Measurements from ENCODE around the gene DOCK6.

Gene DOCK6

GRCh38 chr19:11278670-11279069 lies 16.3 kb upstream of the DOCK6 start:
- DNase-seq (ENCODE audit: low read depth in 2 of 2), result no peak

GRCh38 chr19:11274533-11275086 lies 12.3 kb upstream of the DOCK6 start:
- no peak for DNase-seq (ENCODE audit: low read depth in 2 of 2)

GRCh38 chr19:11273989-11274388 lies 11.7 kb upstream of the DOCK6 start:
- DNase-seq (ENCODE audit: low read depth in 2 of 2), result no peak

DNA sequence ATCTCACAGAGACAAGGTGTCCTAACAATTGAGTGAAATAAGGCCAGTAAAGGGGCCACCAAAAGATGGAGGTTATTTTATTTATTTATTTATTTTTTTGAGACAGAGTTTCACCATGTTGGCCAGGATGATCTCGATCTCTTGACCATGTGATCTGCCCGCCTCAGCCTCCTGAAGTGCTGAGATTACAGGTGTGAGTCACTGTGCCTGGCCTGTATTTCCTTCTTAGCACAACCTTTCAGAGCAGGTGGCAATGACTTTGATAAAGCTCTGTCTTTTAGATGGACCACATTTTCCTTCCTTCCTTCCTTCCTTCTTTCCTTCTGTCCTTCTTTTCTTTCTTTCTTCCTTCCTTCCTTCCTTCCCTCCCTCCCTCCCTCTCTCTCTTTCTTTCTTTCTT lies 11.0 kb upstream of the DOCK6 start:
- no peak for DNase-seq (ENCODE audit: low read depth in 2 of 2)

DNA sequence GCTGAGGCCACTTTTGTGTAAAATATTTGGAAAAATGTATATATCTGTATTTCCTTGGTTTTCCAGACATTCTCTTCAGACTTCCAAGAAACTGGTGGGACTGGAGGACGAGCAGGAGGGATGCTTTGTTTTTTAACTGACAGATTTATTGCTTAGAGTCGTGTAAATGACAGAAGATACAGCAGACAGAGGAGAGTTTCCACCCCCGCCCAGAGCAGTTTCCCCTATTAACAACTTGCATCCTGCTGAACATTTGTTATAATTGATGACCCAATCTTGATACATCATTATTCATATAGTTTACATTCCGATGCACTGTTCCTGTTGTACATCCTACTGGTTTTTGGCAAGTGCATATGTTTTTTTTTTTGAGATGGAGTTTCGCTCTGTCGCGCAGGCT lies 7.1 kb upstream of the DOCK6 start:
- DNase-seq (ENCODE audit: low read depth in 2 of 2), result no peak

GRCh38 chr19:11268783-11269267 lies 6.5 kb upstream of the DOCK6 start:
- DNase-seq (ENCODE audit: low read depth in 2 of 2), result no peak

DNA sequence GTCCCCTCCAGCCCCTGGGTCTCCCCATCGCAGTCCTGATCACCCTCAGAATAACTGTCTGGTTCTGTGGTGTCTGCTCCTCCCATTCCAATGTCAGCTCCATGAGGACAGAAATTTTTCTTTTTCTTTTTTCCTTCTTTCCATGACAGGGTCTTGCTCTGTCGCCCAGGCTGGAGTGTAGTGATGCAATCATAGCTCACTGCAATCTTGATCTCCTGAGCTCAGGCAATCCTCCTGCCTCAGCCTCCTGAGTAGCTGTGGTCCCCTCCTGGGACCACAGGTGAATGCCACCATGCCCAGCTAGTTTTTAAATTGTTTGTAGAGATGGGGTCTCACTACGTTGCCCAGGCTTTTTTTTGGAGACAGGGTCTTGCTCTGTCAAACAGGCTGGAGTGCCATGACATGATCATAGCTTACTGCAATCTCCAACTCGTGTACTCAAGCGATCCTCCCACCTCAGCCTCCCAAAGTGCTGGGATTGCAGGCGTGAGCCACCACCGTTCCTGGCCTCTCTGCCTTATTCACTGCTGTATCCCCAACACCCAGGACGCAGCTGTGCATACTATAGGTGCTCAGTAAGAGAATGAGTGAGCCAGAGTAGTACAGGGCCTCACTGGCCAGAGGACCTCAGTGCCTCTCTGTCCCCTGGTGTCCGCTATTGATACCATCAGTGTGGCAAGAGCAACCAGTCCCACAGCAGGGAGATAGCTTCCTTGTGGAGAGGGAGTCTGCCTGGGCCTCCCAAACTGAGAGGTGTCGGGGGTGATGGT lies 5.2 kb upstream of the DOCK6 start:
- DNase-seq (ENCODE audit: low read depth in 2 of 2), result no peak

DNA sequence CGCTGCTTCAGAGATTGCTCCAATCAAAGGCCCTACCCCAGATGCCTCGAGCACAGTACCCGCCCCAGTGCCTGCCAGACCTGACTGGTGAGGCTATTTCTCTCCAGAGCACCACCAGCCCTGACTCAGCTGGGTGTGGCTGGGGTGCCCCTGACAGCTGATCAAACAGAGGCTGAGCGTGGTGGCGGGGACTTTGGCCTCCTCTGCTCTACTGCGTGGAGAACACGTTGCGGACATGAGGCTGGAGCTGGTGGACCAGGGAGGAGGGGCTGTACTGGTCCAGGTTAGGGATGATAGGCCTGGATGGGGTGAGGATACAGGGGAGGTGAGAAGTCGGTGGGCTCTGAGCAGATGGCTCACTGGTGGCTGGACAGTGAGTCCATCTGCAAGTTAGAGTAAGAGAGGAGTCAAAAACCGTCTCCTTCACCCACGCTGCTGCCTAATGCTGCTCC lies 3.5 kb upstream of the DOCK6 start:
- DNase-seq (ENCODE audit: low read depth in 2 of 2), result no peak

DNA sequence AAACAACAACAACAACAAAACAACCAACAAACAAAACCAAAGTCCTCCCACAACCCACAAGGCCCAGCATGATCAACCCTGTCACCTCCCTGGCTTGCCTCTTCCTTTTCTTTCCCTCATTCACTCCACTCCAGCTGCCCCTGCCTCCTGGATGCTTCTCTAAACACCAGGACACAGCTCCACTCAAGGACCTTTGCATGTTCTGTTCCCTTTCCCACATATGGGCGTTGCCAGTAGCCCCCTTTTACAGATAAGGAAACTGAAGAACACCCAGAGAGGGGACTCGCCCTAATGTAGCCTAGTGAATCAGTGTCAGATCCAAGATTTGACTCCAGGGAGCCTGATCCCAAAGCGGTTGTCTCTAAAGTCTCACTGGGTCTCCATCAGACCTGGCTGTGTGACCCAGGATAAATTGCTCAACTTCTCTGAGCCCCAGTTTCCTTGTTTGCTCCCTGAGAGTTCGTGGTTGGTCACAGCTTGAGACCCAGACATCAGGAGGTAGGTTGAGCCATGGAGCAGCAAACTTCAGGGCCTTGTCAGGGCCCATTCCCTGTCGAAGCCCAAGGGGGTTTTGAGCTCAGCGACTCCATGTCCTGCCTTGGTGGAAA lies 3.0 kb upstream of the DOCK6 start:
- DNase-seq (ENCODE audit: low read depth in 2 of 2), result no peak

GRCh38 chr19:11264452-11265176 lies 2.3 kb upstream of the DOCK6 start:
- DNase-seq (ENCODE audit: low read depth in 2 of 2), result no peak

GRCh38 chr19:11263726-11264125 lies 1.4 kb upstream of the DOCK6 start:
- DNase-seq (ENCODE audit: low read depth in 2 of 2), result no peak

- DNase-seq (ENCODE audit: low read depth in 2 of 2), result no peak
Observed at GRCh38 chr19:11261431-11261970, 823 bp downstream of the DOCK6 start.

GRCh38 chr19:11260996-11261395 lies 1.3 kb downstream of the DOCK6 start:
- DNase-seq (ENCODE audit: low read depth in 2 of 2), result no peak

DNA sequence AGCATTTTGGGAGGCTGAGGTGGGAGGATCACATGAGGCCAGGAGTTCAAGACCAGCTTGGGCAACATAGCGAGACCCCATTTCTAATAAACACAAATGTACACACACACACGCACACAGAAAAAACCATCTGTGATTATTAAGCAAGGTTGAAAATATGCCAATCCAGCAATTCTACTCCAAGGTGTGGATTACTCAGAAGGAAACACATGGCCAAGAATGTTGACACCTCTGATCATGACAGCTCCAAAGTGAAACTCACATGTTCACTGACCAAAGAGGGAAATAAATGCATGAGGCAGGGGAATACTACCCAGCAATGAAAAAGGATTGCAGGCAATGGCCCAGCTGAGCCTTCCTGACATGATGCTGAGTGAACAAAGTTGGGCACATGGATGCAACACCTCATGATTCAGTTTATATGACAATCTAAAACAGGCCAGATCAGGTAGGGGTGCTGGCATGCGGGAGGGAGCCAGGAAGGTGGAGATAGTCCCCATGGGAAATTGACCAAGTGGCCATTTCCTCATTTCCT lies 4.4 kb downstream of the DOCK6 start:
- DNase-seq (ENCODE audit: low read depth in 2 of 2), result no peak

DNA sequence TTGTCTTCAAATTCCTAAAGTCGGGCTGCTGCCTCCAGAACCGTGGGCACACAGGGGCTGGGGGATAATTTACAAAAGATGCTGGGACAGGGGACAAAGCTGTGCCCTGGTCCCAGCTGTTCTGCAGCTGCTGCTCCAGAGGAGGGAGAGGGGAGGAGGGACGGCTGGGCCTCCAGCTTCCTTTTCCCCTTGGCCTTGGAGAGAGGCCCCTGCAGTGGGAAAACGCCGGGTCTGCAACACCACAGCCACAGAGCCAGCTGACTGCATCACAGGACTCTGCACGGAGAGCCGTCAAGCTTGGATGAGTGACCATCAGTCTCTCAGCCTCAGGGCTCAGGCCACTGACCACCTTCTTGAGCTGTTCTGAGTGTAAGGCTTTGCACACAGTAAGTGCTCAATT lies 6.1 kb downstream of the DOCK6 start:
- no peak for DNase-seq (ENCODE audit: low read depth in 2 of 2)

GRCh38 chr19:11254666-11255065 lies 7.7 kb downstream of the DOCK6 start:
- DNase-seq (ENCODE audit: low read depth in 2 of 2), result no peak

DNA sequence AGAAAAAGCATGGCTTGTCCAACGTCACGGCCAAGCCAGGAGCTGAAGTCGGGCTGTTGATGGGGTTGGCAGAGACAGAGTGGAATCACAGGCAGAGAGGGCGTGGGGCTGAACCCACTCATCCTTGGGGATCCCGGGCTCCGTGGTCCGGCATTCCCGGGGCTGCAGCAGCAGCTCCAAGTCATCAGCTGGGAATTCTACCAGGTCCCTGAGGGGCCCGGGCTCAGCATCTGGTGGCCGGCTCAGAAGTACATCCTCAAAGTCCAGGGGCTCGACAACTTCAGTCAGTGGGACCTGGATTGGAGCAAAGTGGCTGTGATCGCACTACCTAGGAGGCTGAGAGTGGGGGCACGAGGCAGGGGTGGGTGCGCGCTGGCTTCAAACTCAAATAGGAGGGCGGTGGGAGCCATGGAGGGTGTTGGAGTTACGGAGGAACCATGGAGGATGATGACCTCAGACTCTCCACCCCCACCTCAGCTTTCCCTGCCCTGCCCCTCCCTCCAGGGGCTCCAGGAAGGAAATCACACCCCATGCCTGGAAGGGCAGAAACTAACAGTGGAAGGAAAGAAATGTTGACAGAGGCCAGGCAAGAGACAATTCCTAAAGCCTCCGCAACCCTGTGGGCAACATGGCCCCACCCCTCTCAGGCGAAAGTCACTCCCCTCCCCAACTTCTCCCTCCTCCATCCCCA lies 9.5 kb downstream of the DOCK6 start:
- no peak for DNase-seq (ENCODE audit: low read depth in 2 of 2)

- no peak for DNase-seq (ENCODE audit: low read depth in 2 of 2)
Observed at GRCh38 chr19:11251650-11252314, 10.5 kb downstream of the DOCK6 start.

GRCh38 chr19:11251217-11251616 lies 11.1 kb downstream of the DOCK6 start:
- no peak for DNase-seq (ENCODE audit: low read depth in 2 of 2)

DNA sequence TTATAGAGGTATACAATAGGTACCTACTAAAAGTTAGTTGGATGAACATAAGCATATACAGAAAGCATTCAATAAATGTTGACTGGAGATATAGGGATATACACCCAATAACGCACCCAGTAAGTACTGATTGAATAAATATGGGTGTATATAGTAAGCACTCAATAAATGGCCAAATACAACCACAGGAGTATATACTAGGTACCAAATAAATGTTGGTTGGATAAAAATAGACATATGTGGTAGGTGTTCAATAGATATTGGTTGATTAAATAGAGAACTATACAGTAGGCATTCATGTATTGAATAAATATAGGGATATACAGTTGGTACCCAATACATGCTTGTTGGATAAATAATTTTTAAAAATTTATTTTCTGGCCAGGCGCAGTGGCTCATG lies 13.5 kb downstream of the DOCK6 start:
- DNase-seq (ENCODE audit: low read depth in 2 of 2), result no peak

- no peak for DNase-seq (ENCODE audit: low read depth in 2 of 2)
Observed at GRCh38 chr19:11247934-11248333, 14.4 kb downstream of the DOCK6 start.
